Large intestine (tissue), 12 donors: ENCODE results near the gene ANKS1B. TPM values are rescaled to one million over a fixed set of nuclear protein-coding genes. Genes with fewer than 3 reads are reported as not detected.
"Not testable (repeated sequence)": the region's sequence is repeated elsewhere in the genome, so short reads cannot be mapped to it uniquely, and the experiment has no call there.

ENCODE experiments used
- DNase-seq, 2 donors: peaks; one replicate each; pipeline versions ENCODE4 v3.0.0 to v3.0.0-alpha.2; 2013
- H3K27ac ChIP-seq: one replicate; pipeline ENCODE4 v1.5.1; 2013; ENCODE audit warnings: low read length
- H3K27me3 ChIP-seq: 2 replicates; pipeline ENCODE4 v1.6.1; 2013; ENCODE audit warnings: low read length; ENCODE audit not compliant: control insufficient read depth, insufficient read depth
- H3K36me3 ChIP-seq: 2 replicates; pipeline ENCODE4 v1.6.1; 2013; ENCODE audit warnings: low read length; ENCODE audit not compliant: control insufficient read depth, insufficient read depth
- H3K4me1 ChIP-seq: one replicate; pipeline ENCODE4 v1.6.1; 2013; ENCODE audit warnings: low read length; ENCODE audit not compliant: control insufficient read depth, insufficient read depth
- H3K4me3 ChIP-seq: one replicate; pipeline ENCODE4 v1.5.1; 2013; ENCODE audit warnings: low read length
- H3K9me3 ChIP-seq: one replicate; pipeline ENCODE4 v1.6.1; 2013; ENCODE audit warnings: mild to moderate bottlenecking, low read depth, low read length, moderate library complexity; ENCODE audit not compliant: control insufficient read depth
- WGBS: methylation state at CpG from one replicate; pipeline ENCODE4 v1.1.5; 2013; ENCODE audit warnings: low lambda C conversion rate; ENCODE audit not compliant: insufficient coverage; 5-methylcytosine and 5-hydroxymethylcytosine counted together
- long read RNA-seq, 11 donors: transcript quantifications; one replicate each; lab custom pipeline, GENCODE V29; 2026
- polyA plus RNA-seq: library from polyadenylated mRNA; unstranded; fragments of 120-200 nt; gene quantifications from one replicate; pipeline ENCODE4 v1.2.1, GENCODE V29; 2013

The ANKS1B gene
- polyA plus RNA-seq: 2.4 TPM
- long read RNA-seq, donor 1: 0 reads
- long read RNA-seq, donor 2: 0 reads
- long read RNA-seq, donor 3: 0 reads
- long read RNA-seq, donor 4: 0 reads
- long read RNA-seq, donor 5: 0 reads
- long read RNA-seq, donor 6: 0 reads
- long read RNA-seq, donor 7: 0 reads
- long read RNA-seq, donor 8: 0 reads
- long read RNA-seq, donor 9: 0 reads
- long read RNA-seq, donor 10: 0 reads
- long read RNA-seq, donor 11, partial matches to known transcripts: 15 of 15 reads
- long read RNA-seq, donor 11, other reads (novel, unspliced or antisense): 0 of 15 reads

DNA sequence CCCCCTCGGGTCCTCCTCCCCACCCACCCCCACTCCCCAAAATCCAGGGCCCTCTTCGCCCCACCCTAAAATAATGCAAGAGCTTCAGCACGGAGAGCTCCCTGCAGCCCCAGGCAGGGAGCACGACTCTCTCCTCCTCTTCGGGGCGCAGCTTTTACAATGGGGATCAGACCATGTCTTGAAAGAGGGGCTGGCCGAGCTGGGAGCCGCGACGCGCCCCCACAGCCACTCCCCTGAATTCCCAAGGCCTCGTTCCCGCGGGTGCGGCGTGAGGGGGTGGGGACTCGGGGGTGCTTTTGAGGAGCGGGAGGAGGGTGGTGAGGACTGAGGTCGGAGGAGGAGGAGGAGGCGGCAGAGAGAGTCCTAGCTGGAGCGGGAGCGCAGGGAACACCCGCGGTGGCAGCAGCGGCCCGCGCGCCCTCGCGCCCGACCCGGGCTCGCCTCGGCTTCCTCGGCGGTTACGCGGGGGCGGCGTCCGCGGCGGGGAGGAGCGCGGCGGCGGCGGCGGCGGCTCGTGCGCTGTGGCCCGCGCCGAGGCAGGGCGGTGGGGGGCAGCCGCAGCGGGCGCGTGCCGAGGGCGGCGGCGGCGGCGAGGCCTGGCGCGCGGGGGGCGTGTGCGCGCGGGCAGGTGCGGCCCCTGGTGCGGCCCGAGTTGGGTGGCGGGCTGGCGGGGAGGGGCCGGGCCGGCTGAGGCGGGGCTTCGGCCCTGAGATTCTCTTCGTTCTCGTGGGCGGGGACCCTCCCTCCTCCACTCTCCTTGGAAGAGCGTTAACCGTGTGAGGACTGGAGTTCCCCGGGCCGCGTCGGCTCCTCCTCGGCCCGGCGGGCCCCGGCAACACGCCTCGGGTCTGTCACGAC is at the start of gene ANKS1B:
Gene ANKS1B, minus strand, starts transcription at position 666 of the 858 bp plus-strand sequence. CDS start 699 bp downstream, outside the sequence.
- Histone ChIP-seq H3K4me1 (peaks cover 5% of the 10 kb centered on the region), H3K9me3 (no peaks in the 10 kb centered on the region), H3K27ac (no peak within 1 kb of the TSS), H3K36me3 (no peaks in the 10 kb centered on the region), H3K27me3 (peaks cover 30% of the 10 kb centered on the region), H3K4me3 (peak within 1 kb of the TSS; percentile 55)
- WGBS: no CpG with 5 or more reads among the region's 98 CpGs
- peak; percentile 13 to 68 for DNase-seq

DNA sequence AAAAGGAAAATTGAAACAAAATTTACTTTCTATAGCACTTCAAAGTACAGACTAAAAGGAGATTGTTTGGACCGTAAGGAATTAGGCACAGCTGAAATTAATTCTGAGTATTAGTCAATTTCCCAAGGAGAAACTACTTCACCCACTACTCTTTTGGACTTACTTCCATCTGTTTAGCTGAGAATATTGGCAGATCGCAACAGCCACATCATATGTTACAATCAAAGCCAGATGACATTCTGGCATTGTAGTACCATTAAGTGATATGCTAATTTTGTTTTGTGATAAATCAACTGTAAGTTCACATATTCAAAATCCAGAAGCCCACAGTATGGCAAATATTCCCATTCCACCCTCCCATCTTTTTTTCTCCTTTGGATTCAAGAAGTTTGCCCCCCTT is 47.1 kb upstream of the ANKS1B start:
- peaks cover 2% of the 10 kb centered on the region for H3K36me3 ChIP-seq
- H3K4me1 ChIP-seq: no peaks in the 10 kb centered on the region
- no peaks in the 10 kb centered on the region for H3K9me3 ChIP-seq
- DNase-seq: no peak
- WGBS: 80% methylated on average over 1 of the region's 2 CpGs
- H3K4me3 ChIP-seq: no peak overlapping the region
- H3K27ac ChIP-seq: no peak overlapping the region
- H3K27me3 ChIP-seq: no peaks in the 10 kb centered on the region

DNA sequence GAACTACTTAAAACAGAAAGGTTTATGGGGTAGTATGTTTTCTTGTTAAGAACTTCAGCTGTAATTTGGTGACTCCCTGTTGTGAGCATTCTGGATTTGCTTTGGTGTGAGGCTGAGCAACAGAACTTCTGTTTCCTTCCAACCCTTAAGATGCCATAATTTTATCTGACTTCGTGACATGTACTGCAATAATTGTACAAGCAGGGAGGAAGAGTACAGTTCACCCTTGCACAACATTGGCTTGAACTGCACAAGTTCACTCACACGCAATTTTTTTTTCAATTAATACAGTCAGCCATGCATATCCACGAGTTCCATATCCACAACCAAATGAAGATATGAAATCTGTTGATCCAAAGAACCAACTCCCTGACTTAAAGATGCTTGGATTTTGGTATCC is 42.9 kb upstream of the ANKS1B start:
- no peak overlapping the region for H3K27ac ChIP-seq
- no peaks in the 10 kb centered on the region for H3K4me1 ChIP-seq
- no peaks in the 10 kb centered on the region for H3K27me3 ChIP-seq
- H3K36me3 ChIP-seq: no peaks in the 10 kb centered on the region
- no peak for DNase-seq
- no peaks in the 10 kb centered on the region for H3K9me3 ChIP-seq
- H3K4me3 ChIP-seq: no peak overlapping the region
- no CpG with 5 or more reads among the region's 3 CpGs for WGBS

DNA sequence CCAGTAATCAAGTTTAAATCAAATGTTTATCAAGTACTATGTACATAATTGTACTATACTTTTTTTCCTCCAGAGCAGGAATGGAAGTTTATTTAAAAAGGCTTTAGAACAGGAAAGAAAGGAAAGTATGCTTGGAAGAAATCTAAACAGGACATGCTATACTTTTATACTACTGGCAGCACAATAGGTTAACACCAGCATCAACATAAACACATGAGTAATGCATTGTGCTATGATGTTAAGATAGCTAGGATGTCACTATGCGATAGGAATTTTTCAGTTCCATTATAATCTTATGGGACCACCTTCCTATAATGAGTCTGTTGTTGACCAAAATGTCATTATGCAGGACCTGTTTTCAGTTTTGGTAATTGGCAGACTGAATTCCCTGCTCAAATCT is 41.5 kb upstream of the ANKS1B start:
- H3K4me1 ChIP-seq: no peaks in the 10 kb centered on the region
- no peaks in the 10 kb centered on the region for H3K36me3 ChIP-seq
- no peak overlapping the region for H3K27ac ChIP-seq
- H3K27me3 ChIP-seq: no peaks in the 10 kb centered on the region
- WGBS: no CpG with 5 or more reads among the region's 1 CpG
- H3K4me3 ChIP-seq: no peak overlapping the region
- DNase-seq: no peak
- H3K9me3 ChIP-seq: no peaks in the 10 kb centered on the region

DNA sequence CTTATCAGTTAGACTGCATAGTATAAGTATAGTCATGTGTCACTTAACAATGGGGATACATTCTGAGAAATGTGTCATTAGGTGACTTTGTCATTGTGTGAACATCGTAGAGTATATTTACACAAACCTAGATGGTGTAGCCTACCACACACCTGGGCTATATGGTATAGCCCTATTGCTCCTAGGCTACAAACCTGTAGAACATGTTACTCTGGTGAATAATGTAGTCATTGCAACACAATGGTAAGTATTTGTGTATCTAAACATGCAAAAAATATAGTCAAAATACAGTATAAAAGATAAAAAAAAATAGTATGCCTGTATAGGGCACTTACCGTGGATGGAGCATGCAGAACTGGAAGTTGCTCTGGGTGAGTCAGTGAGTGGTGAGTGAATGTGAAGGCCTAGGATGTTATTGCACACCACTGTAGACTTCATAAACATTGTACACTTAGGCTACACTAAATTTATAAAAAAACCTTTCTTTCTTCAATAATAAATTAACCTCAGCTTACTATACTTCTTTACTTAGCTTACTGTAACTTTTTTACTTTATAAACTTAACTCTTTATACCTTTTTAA is 40.3 kb upstream of the ANKS1B start:
- no peaks in the 10 kb centered on the region for H3K9me3 ChIP-seq
- no peaks in the 10 kb centered on the region for H3K27me3 ChIP-seq
- H3K4me3 ChIP-seq: no peak overlapping the region
- H3K27ac ChIP-seq: no peak overlapping the region
- H3K36me3 ChIP-seq: no peaks in the 10 kb centered on the region
- no peak for DNase-seq
- no CpG with 5 or more reads among the region's 2 CpGs for WGBS
- no peaks in the 10 kb centered on the region for H3K4me1 ChIP-seq

DNA sequence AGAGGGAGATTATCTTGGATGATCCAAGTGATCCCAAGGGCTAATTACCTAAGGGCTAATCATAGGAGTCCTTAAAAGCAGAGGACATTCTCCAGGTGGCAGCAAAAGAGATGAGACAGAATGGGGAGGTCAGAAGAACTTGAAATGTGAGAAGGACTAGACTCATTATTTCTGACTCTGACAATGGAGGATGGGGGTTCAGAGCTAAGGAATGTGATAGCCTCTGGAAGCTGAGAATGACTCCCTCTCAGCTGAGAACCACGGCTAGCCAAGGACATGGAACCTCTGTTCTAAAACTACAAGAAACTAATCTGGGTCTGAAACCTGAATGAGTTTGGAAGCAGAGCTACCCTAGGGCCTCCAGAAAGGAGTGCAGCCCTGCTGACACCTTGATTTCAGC is 35.6 kb upstream of the ANKS1B start:
- H3K4me3 ChIP-seq: no peak overlapping the region
- no CpG with 5 or more reads among the region's 1 CpG for WGBS
- H3K27ac ChIP-seq: no peak overlapping the region
- no peak for DNase-seq
- no peaks in the 10 kb centered on the region for H3K36me3 ChIP-seq
- no peaks in the 10 kb centered on the region for H3K4me1 ChIP-seq
- H3K9me3 ChIP-seq: no peaks in the 10 kb centered on the region
- no peaks in the 10 kb centered on the region for H3K27me3 ChIP-seq

DNA sequence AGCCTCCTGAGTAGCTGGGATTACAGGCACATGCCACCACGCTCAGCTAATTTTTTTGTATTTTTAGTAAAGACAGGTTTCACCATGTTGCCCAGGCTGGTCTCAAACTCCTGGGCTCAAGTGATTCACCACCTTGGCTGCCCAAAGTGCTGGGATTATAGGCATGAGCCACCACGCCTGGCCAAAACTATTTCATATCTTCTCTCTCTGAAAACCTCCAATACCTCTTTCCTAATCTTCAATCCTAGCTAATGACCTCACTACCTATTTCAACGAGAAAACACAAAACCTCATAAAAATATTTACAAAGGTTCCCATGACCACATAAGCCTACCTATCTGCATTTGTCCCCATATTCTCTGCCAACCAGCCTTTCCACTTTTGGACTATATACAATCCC is 32.3 kb upstream of the ANKS1B start:
- no peaks in the 10 kb centered on the region for H3K36me3 ChIP-seq
- no CpG with 5 or more reads among the region's 3 CpGs for WGBS
- DNase-seq: no peak
- no peaks in the 10 kb centered on the region for H3K9me3 ChIP-seq
- H3K27ac ChIP-seq: no peak overlapping the region
- H3K27me3 ChIP-seq: no peaks in the 10 kb centered on the region
- H3K4me1 ChIP-seq: no peaks in the 10 kb centered on the region
- H3K4me3 ChIP-seq: no peak overlapping the region

DNA sequence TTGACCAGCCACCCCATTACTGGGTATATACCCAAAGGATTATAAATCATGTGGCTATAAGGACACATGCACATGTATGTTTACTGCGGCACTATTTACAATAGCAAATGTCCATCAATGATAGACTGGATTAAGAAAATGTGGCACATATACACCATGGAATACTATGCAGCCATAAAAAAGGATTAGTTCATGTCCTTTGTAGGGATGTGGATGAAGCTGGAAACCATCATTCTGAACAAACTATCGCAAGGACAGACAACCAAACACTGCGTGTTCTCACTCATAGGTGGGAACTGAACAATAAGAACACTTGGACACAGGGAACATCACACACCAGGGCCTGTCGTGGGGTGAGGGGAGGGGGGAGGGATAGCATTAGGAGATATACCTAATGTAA is 31.6 kb upstream of the ANKS1B start:
- not testable (repeated sequence) for H3K36me3 ChIP-seq

DNA sequence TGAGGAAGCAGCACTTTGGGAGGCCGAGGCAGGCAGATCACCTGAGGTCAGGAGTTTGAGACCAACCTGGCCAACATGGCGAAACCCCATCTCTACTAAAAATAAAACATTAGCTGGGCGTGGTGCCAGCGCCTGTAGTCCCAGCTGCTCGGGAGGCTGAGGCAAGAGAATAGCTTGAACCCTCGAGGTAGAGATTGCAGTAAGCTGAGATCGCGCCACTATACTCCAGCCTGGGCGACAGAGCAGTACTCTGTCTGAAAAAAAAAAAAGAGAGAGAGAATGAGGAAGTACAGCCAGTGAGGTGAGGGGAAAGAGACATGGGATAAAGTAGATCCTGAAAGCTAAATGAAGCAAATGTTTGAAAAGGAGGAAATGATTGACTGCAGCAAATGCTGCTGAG is 21.1 kb upstream of the ANKS1B start:
- H3K4me3 ChIP-seq, H3K36me3 ChIP-seq, H3K4me1 ChIP-seq, DNase-seq, H3K27me3 ChIP-seq, H3K27ac ChIP-seq, H3K9me3 ChIP-seq: not testable (repeated sequence)
- 83% methylated on average over 1 of the region's 9 CpGs for WGBS

More for the DNA sequence above, 31.6 kb upstream of the ANKS1B start:
- H3K9me3 ChIP-seq, H3K27ac ChIP-seq, H3K4me3 ChIP-seq, DNase-seq, H3K27me3 ChIP-seq, H3K4me1 ChIP-seq: not testable (repeated sequence)
- WGBS: no CpG with 5 or more reads among the region's 4 CpGs

DNA sequence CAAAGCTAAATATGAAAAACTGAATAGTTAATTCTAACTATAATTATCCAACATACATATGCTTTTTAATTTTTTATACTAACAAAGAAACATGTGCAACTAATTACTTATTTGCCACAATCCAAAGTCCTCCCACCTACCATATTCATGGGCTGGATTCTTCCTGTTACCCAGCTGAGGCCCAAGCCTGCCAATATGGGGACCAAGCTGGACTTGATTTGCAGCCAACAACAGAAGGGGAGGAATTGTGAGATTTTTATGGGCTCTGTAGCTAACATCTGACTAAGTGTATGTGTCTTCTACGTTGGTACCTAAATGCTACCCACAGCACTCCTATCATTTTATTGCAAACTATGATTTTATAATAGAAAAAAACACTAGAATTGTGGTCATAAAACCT is 13.1 kb upstream of the ANKS1B start:
- no peak overlapping the region for H3K27ac ChIP-seq
- no peaks in the 10 kb centered on the region for H3K4me1 ChIP-seq
- 100% methylated on average over 1 of the region's 1 CpG for WGBS
- no peak for DNase-seq
- no peaks in the 10 kb centered on the region for H3K27me3 ChIP-seq
- no peak overlapping the region for H3K4me3 ChIP-seq
- no peaks in the 10 kb centered on the region for H3K36me3 ChIP-seq
- H3K9me3 ChIP-seq: no peaks in the 10 kb centered on the region
